Effector memory CD4-positive, alpha-beta T cell (primary cell): ENCODE data around the gene OR5I1.

Source experiments
- DNase-seq, 3 donors: peaks; one replicate each; pipeline ENCODE4 v3.0.0-alpha.2; 2020
- H3K27ac ChIP-seq: 2 replicates; pipeline ENCODE4 v1.7.0; 2013; ENCODE audit warnings: mild to moderate bottlenecking, low read length, moderate library complexity; ENCODE audit not compliant: insufficient read depth, poor library complexity, severe bottlenecking
- H3K27me3 ChIP-seq: replicated peaks from 2 replicates; pipeline ENCODE4 v1.7.0; 2013; ENCODE audit warnings: mild to moderate bottlenecking, low read length; ENCODE audit not compliant: insufficient read depth, control insufficient read depth, poor library complexity, severe bottlenecking
- H3K36me3 ChIP-seq: 2 replicates; pipeline ENCODE4 v1.7.0; 2013; ENCODE audit warnings: mild to moderate bottlenecking, low read length, moderate library complexity; ENCODE audit not compliant: control insufficient read depth, insufficient read depth
- H3K4me1 ChIP-seq: 2 replicates; pipeline ENCODE4 v1.7.0; 2013; ENCODE audit warnings: low read length, mild to moderate bottlenecking; ENCODE audit not compliant: control insufficient read depth, insufficient read depth, poor library complexity, severe bottlenecking
- H3K4me3 ChIP-seq: 2 replicates; pipeline ENCODE4 v1.7.0; 2013; ENCODE audit warnings: low read length, low read depth, mild to moderate bottlenecking; ENCODE audit not compliant: insufficient read depth, poor library complexity, severe bottlenecking
- H3K9me3 ChIP-seq: 2 replicates; pipeline ENCODE4 v1.7.0; 2013; ENCODE audit warnings: mild to moderate bottlenecking, low read length, moderate library complexity; ENCODE audit not compliant: control insufficient read depth
- total RNA-seq, 3 donors: gene quantifications; one replicate each; lab custom pipeline; 2026; lab: John Stamatoyannopoulos, UW

The OR5I1 gene
- 0 reads per million in 3 donors for total RNA-seq

DNA sequence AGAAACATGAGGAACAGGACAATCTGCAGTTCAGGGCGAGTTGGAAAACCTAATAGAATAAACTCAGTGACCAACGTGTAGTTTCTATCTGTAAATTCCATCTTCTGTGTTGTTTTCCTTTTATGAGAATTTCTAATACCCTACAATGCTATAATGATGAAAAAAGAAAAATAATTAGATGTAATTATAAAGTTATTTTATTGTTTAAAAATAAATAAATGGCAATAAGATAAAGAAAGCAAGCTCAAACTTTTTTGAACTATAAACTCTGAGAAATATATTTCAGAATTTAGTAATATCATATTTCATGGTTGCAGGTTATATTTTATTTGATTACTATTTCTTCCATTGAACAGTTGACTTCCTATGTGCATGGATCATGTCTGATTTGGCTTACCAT, at the start of gene OR5I1:
Gene OR5I1 (minus strand): TSS at position 101 of the 400 bp plus-strand sequence. CDS start 0 bp downstream, at position 101.
- Histone ChIP-seq H3K27ac (no peak within 1 kb of the TSS), H3K27me3 (no peaks in the 10 kb centered on the region), H3K9me3 (no peaks in the 10 kb centered on the region), H3K36me3 (no peaks in the 10 kb centered on the region), H3K4me1 (no peaks in the 10 kb centered on the region), H3K4me3 (no peak within 1 kb of the TSS)
- no peak for DNase-seq

DNA sequence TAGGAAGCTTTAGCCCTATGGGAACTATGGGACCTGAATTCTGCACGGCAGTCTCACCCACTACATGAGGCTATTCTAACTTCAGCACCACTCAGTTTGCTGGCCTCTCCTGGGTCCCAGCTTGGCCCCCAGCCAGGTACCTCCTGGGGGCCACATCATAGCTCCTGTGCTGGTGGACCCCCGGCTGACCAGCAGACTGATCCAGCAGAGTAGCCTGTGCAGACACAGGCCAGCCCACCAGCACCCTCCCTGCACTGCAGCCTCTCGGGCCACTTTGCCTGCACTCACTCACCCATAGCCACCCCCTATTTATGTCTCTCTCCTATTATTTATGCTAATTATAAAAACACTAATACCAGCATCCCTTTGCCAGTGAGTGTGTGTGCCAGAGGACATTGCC, 34.7 kb upstream of the OR5I1 start:
- Histone ChIP-seq H3K27me3 (no peaks in the 10 kb centered on the region), H3K9me3 (no peaks in the 10 kb centered on the region), H3K4me3 (no peak overlapping the region), H3K4me1 (no peaks in the 10 kb centered on the region), H3K36me3 (no peaks in the 10 kb centered on the region), H3K27ac (no peak overlapping the region)
- no peak for DNase-seq

DNA sequence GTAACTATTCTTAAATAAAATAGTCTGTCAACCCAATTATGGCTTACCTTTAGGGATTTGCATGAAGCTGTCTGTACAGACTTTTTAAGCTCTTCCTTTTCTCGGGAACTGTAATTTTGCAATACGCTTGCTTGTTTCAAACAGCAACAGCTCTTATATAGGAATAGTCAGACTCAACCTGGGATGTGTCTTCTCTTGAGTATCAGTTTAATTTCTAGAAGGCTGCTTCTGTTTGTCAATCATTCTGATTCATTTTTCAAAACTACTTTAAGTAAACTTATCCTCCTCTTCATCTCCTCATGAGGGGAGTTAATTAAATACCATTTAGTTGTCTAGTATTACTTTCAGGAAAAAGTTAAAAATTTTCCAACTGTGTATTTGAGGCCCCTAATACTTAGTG, 33.6 kb upstream of the OR5I1 start, which contains the start of gene OR10AG1:
Gene OR10AG1 (minus strand): TSS at position 101 of the 400 bp plus-strand sequence. CDS start 38 bp downstream, at position 63.
- Histone ChIP-seq H3K27me3 (no peaks in the 10 kb centered on the region), H3K36me3 (no peaks in the 10 kb centered on the region), H3K4me1 (no peaks in the 10 kb centered on the region), H3K4me3 (no peak within 1 kb of the TSS), H3K9me3 (no peaks in the 10 kb centered on the region), H3K27ac (no peak within 1 kb of the TSS)
- no peak for DNase-seq

DNA sequence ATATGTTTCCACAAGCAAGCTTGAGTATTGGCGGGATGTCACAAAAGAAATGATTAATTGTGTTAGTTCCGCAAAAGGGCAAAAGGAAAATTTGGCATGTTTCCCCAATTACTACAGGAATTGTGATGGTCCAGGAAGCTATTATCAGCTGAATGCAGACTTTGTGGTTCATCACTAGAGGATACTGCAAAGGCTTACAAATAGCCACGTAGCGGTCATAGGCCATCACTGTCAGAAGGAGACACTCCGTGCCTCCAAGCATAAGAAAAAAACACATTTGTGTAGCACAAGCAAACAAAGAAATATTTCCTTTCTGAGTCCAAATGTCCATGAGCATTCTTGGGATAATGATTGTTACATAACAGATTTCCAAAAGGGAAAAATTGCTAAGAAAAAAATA, 31.7 kb upstream of the OR5I1 start:
- no peak overlapping the region for H3K4me3 ChIP-seq
- no peaks in the 10 kb centered on the region for H3K27me3 ChIP-seq
- no peaks in the 10 kb centered on the region for H3K36me3 ChIP-seq
- DNase-seq, result no peak
- H3K27ac ChIP-seq, result no peak overlapping the region
- no peaks in the 10 kb centered on the region for H3K4me1 ChIP-seq
- H3K9me3 ChIP-seq, result no peaks in the 10 kb centered on the region

GRCh38 chr11:55966391-55966790, 30.2 kb upstream of the OR5I1 start:
- H3K27ac ChIP-seq, result no peak overlapping the region
- no peaks in the 10 kb centered on the region for H3K27me3 ChIP-seq
- no peak overlapping the region for H3K4me3 ChIP-seq
- no peaks in the 10 kb centered on the region for H3K4me1 ChIP-seq
- no peaks in the 10 kb centered on the region for H3K36me3 ChIP-seq
- DNase-seq, result no peak
- H3K9me3 ChIP-seq, result no peaks in the 10 kb centered on the region

GRCh38 chr11:55956521-55956920, 20.3 kb upstream of the OR5I1 start:
- no peaks in the 10 kb centered on the region for H3K36me3 ChIP-seq
- DNase-seq, result no peak

DNA sequence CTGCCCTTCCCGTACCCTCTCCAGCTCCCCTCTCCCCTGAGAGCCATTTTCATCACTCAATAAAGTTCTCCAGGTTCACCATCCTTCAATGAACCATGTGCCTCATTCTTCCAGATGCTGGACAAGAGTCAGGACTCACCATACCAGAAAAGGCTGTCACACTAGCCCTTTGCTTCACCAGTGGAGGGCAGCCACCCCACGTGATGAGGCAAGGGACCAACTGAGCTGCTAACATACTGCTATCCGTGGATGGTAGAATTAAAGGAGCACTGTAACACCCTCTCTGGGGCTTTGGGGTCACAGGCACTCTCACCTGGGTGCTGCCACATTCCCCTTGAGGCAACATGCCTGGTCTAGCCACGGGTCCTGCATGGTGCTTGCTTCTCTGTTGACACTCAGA, 13.1 kb upstream of the OR5I1 start:
- Histone ChIP-seq H3K36me3 (no peaks in the 10 kb centered on the region), H3K27ac (no peak overlapping the region), H3K27me3 (no peaks in the 10 kb centered on the region), H3K9me3 (no peaks in the 10 kb centered on the region), H3K4me1 (no peaks in the 10 kb centered on the region), H3K4me3 (no peak overlapping the region)
- DNase-seq, result no peak

More at GRCh38 chr11:55956521-55956920, 20.3 kb upstream of the OR5I1 start:
- H3K9me3 ChIP-seq, result no peaks in the 10 kb centered on the region
- no peaks in the 10 kb centered on the region for H3K4me1 ChIP-seq
- H3K27me3 ChIP-seq, result no peaks in the 10 kb centered on the region
- H3K27ac ChIP-seq, result no peak overlapping the region
- H3K4me3 ChIP-seq, result no peak overlapping the region

DNA sequence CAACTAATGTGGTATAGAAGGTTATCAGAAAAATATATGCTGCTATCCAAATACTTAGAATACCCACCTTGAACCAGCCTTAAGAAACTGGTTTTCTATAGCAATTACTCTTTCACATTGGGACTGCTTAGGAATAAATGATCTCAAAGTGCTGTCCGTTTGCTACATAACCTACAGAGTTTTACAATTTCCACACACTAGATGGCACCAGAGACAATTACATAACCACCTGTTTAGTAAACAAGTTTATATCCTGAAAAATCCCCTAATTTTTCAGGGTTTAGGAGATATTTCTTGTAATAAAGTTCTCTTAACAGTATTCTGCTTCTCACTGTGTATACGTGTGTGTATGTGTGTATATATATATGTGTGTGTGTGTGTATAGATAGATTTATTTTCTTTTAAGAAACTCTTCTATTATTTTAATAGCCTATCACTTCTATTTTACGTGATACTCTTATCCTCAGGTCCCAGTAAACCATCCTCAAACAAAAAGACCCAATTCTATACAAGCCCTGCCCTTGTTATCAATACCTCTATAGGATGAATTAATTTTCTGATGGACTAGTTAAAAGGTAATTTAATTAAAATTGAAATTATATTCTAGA, 6.7 kb upstream of the OR5I1 start:
- Histone ChIP-seq H3K27me3 (no peaks in the 10 kb centered on the region), H3K4me3 (no peak overlapping the region), H3K9me3 (no peaks in the 10 kb centered on the region), H3K36me3 (no peaks in the 10 kb centered on the region), H3K27ac (no peak overlapping the region), H3K4me1 (no peaks in the 10 kb centered on the region)
- no peak for DNase-seq

- no peak overlapping the region for H3K27ac ChIP-seq
- no peaks in the 10 kb centered on the region for H3K36me3 ChIP-seq
- H3K4me3 ChIP-seq, result no peak overlapping the region
- H3K27me3 ChIP-seq, result no peaks in the 10 kb centered on the region
- DNase-seq, result no peak
- no peaks in the 10 kb centered on the region for H3K4me1 ChIP-seq
- no peaks in the 10 kb centered on the region for H3K9me3 ChIP-seq
These were observed 15.7 kb downstream of the OR5I1 start for GRCh38 chr11:55920537-55920936.

GRCh38 chr11:55914482-55914881, 21.7 kb downstream of the OR5I1 start, which contains the start of gene OR5W2:
OR5W2 (minus strand) TSS chr11:55914582; CDS start chr11:55914582, 0 bp downstream.
- H3K36me3 ChIP-seq, result no peaks in the 10 kb centered on the region

More at GRCh38 chr11:55914482-55914881, 21.7 kb downstream of the OR5I1 start, which contains the start of gene OR5W2:
- Histone ChIP-seq H3K9me3 (no peaks in the 10 kb centered on the region), H3K27me3 (no peaks in the 10 kb centered on the region), H3K4me3 (no peak within 1 kb of the TSS), H3K4me1 (no peaks in the 10 kb centered on the region), H3K27ac (no peak within 1 kb of the TSS)
- no peak for DNase-seq
